Panc1 (cell line): Measurements from ENCODE around the gene FBXL14. TPM values are rescaled to one million over a fixed set of nuclear protein-coding genes. Genes with fewer than 3 reads are reported as not detected.

Experiments
- ATAC-seq: fragments of 200-7000 bp; cut with Tn5 transposase; 2 replicates; pipeline ENCODE4 v1.9.1; 2020; ENCODE audit warnings: mild to moderate bottlenecking, moderate library complexity
- BruUV-seq: library from RNA; stranded (reverse); fragments of 400-500 nt; replicated peaks from 2 replicates; lab custom pipeline; 2021; lab: Mats Ljungman, UMichigan
- CTCF ChIA-PET: fragments of 300-600 bp; sonication (Branson Sonifier 250); formaldehyde crosslinking; loops from one replicate; lab custom pipeline; 2022; ENCODE audit warnings: antibody characterized with exemption; lab: Charles Lee
- POLR2A ChIA-PET: fragments of 300-600 bp; sonication (Branson Sonifier 250); formaldehyde crosslinking; loops from one replicate; lab custom pipeline; 2022; ENCODE audit warnings: antibody characterized with exemption; lab: Charles Lee
- DNase-seq: peaks from one replicate; pipeline ENCODE4 v3.0.0-alpha.2; 2010; ENCODE audit warnings: low read depth, low spot score
- H3K27ac ChIP-seq: 2 replicates; pipeline ENCODE4 v1.5.1; 2011; ENCODE audit warnings: mild to moderate bottlenecking, low read length, inconsistent platforms
- H3K27me3 ChIP-seq: fragments of 200-500 bp; sonication (Bioruptor generic); 2 replicates; pipeline ENCODE4 v1.6.0; 2014; ENCODE audit warnings: low read length, inconsistent platforms; ENCODE audit not compliant: control insufficient read depth, insufficient read depth
- H3K36me3 ChIP-seq: fragments of 200-500 bp; sonication (Bioruptor generic); 2 replicates; pipeline ENCODE4 v1.5.1; 2014; ENCODE audit warnings: inconsistent platforms, mild to moderate bottlenecking, low read length, moderate library complexity; ENCODE audit not compliant: control insufficient read depth, insufficient read depth
- H3K4me1 ChIP-seq: 2 replicates; pipeline ENCODE4 v1.5.1; 2011; ENCODE audit warnings: inconsistent platforms, mild to moderate bottlenecking, low read length, moderate library complexity; ENCODE audit not compliant: control insufficient read depth, insufficient read depth
- H3K4me3 ChIP-seq, 2 experiments: 2 replicates each; pipeline ENCODE4 v1.5.1; 2011 to 2012; ENCODE audit warnings: low read depth in 2 of 2, low read length in 2 of 2, mild to moderate bottlenecking in 2 of 2, inconsistent platforms in 1 of 2, moderate library complexity in 1 of 2
- H3K9me3 ChIP-seq: fragments of 200-500 bp; sonication (Bioruptor generic); 2 replicates; pipeline ENCODE4 v1.5.1; 2014; ENCODE audit warnings: low read depth, mild to moderate bottlenecking, inconsistent platforms, low read length, moderate library complexity; ENCODE audit not compliant: control insufficient read depth, insufficient read depth
- POLR2AphosphoS5 ChIP-seq: IDR thresholded peaks from 2 replicates; pipeline ENCODE4 v1.6.1; 2012; ENCODE audit warnings: mild to moderate bottlenecking, low read depth, low read length, moderate library complexity
- SIN3A ChIP-seq: IDR thresholded peaks from 2 replicates; pipeline ENCODE4 v1.6.1; 2012; ENCODE audit warnings: low read depth, mild to moderate bottlenecking, low read length, moderate library complexity, borderline replicate concordance; ENCODE audit not compliant: insufficient read depth
- TCF7L2 ChIP-seq: IDR thresholded peaks from 2 replicates; pipeline ENCODE4 v1.6.1; 2011; ENCODE audit warnings: mild to moderate bottlenecking, low read depth, low read length, inconsistent platforms
- in situ Hi-C: cut with HindIII; loops from 2 replicates; pipeline ENCODE4 v1.10.0; 2016; ENCODE audit warnings: low sequenced_read_pairs, low pct_unique_long_range_greater_than_20kb
- intact Hi-C: fragments of 100-400 bp; cut with micrococcal nuclease; formaldehyde crosslinking; loops from one replicate; pipeline ENCODE4 v1.10.0; 2022; ENCODE audit not compliant: unreplicated experiment
- total RNA-seq: library from RNA; stranded (reverse); gene quantifications from one replicate; pipeline ENCODE4 v1.2.1, GENCODE V29; 2021; ENCODE audit not compliant: unreplicated experiment
- TF ChIP-seq, protein P1 (sequence below): fragments of 450-650 bp; IDR thresholded peaks from 2 replicates; pipeline ENCODE4 v1.5.1; 2017; ENCODE audit warnings: mild to moderate bottlenecking
- TF ChIP-seq, protein P2 (sequence below), 2 experiments: IDR thresholded peaks; 2 replicates each; pipeline ENCODE4 v1.6.1; 2011 to 2012; ENCODE audit warnings: low read depth in 2 of 2, control low read depth in 1 of 2, low read length in 1 of 2, mild to moderate bottlenecking in 1 of 2, moderate library complexity in 1 of 2; ENCODE audit not compliant: insufficient read depth in 1 of 2

The FBXL14 gene
- total RNA-seq, 1 experiment from 2014 or later: 15.1 TPM

DNA sequence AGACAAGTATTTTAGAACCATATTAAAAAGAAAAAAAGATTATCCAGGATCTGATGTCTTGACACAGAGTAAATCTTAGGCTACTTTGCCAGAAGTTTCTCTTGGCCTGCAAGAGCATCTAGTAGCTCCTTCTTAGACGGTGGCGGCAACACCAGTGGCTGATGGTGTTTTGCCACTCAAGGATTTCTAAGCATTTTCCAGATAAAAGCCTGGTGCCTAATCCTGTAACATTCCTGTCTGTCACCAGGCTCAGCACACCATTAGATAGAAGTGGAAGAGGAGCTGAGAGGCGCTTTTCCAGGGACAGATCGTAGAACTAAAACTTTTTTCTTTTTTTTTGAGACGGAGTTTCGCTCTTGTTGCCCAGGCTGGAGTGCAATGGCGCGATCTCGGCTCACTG, 48.7 kb upstream of the FBXL14 start:
- in situ Hi-C loops: no loop called here

DNA sequence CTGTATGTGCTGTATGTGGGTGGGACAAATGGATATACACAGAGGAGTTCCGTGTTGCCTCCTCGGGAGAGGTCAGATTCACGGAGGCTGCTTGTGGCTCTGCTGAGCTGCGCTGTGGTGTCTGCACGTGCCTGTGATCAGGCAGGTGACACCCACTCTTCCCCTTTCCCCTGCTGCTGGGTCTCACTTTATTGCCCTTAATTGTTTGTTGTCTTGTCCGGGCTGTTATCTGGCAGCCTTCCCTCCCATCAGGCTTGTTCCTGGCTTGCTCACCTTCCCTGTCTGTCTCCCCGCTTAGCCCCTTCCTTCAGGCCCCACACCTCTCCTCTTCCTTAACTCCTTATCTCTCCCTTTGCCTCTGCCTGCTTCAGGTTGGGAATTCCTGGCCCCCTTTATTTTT, 48.1 kb upstream of the FBXL14 start:
- Histone ChIP-seq H3K9me3 (no peaks in the 10 kb centered on the region), H3K4me1 (no peaks in the 10 kb centered on the region), H3K27ac (no peak overlapping the region), H3K36me3 (no peaks in the 10 kb centered on the region), H3K27me3 (no peaks in the 10 kb centered on the region), H3K4me3 (no peak overlapping the region)
- TF ChIP-seq TCF7L2 (no peak), POLR2AphosphoS5 (no peak), SIN3A (no peak)
- TF ChIP-seq, protein P1, sequence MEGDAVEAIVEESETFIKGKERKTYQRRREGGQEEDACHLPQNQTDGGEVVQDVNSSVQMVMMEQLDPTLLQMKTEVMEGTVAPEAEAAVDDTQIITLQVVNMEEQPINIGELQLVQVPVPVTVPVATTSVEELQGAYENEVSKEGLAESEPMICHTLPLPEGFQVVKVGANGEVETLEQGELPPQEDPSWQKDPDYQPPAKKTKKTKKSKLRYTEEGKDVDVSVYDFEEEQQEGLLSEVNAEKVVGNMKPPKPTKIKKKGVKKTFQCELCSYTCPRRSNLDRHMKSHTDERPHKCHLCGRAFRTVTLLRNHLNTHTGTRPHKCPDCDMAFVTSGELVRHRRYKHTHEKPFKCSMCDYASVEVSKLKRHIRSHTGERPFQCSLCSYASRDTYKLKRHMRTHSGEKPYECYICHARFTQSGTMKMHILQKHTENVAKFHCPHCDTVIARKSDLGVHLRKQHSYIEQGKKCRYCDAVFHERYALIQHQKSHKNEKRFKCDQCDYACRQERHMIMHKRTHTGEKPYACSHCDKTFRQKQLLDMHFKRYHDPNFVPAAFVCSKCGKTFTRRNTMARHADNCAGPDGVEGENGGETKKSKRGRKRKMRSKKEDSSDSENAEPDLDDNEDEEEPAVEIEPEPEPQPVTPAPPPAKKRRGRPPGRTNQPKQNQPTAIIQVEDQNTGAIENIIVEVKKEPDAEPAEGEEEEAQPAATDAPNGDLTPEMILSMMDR: no peak
- TF ChIP-seq, protein P2, sequence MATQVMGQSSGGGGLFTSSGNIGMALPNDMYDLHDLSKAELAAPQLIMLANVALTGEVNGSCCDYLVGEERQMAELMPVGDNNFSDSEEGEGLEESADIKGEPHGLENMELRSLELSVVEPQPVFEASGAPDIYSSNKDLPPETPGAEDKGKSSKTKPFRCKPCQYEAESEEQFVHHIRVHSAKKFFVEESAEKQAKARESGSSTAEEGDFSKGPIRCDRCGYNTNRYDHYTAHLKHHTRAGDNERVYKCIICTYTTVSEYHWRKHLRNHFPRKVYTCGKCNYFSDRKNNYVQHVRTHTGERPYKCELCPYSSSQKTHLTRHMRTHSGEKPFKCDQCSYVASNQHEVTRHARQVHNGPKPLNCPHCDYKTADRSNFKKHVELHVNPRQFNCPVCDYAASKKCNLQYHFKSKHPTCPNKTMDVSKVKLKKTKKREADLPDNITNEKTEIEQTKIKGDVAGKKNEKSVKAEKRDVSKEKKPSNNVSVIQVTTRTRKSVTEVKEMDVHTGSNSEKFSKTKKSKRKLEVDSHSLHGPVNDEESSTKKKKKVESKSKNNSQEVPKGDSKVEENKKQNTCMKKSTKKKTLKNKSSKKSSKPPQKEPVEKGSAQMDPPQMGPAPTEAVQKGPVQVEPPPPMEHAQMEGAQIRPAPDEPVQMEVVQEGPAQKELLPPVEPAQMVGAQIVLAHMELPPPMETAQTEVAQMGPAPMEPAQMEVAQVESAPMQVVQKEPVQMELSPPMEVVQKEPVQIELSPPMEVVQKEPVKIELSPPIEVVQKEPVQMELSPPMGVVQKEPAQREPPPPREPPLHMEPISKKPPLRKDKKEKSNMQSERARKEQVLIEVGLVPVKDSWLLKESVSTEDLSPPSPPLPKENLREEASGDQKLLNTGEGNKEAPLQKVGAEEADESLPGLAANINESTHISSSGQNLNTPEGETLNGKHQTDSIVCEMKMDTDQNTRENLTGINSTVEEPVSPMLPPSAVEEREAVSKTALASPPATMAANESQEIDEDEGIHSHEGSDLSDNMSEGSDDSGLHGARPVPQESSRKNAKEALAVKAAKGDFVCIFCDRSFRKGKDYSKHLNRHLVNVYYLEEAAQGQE (IDR thresholded peaks at IDR 0.05; ENCODE audit: insufficient read depth in 1 of 2, low read depth in 2 of 2, low read length in 1 of 2): no peak
- no TSS peak for BruUV-seq
- DNase-seq (no peak), ATAC-seq (no peak)
- ChIA-PET CTCF (no interaction called here), POLR2A (no interaction called here)
- intact Hi-C loops (no loop called here), in situ Hi-C loops (no loop called here)

More for the DNA sequence above, 48.7 kb upstream of the FBXL14 start:
- DNase-seq (no peak), ATAC-seq (no peak)
- Histone ChIP-seq H3K27ac (no peak overlapping the region), H3K36me3 (no peaks in the 10 kb centered on the region), H3K27me3 (no peaks in the 10 kb centered on the region), H3K9me3 (no peaks in the 10 kb centered on the region), H3K4me3 (no peak overlapping the region), H3K4me1 (no peaks in the 10 kb centered on the region)
- POLR2A ChIA-PET: interaction anchor here (0.5 kb wide), 1 partner anchor 641 kb away, joined by 5 read pairs; no protein-coding TSS in a partner anchor
- no TSS peak for BruUV-seq
- CTCF ChIA-PET: no interaction called here
- intact Hi-C loops: no loop called here
- TF ChIP-seq SIN3A (no peak), POLR2AphosphoS5 (no peak), TCF7L2 (no peak)
- TF ChIP-seq, protein P1: no peak
- TF ChIP-seq, protein P2 (IDR thresholded peaks at IDR 0.05; ENCODE audit: insufficient read depth in 1 of 2, low read depth in 2 of 2, low read length in 1 of 2): no peak
